BE2C (cell line): ENCODE data around the gene CRAT.

ENCODE experiments used
- DNase-seq: peaks from one replicate; pipeline ENCODE4 v3.0.0-alpha.2; 2020
- H3K27me3 ChIP-seq: fragments of 250-450 bp; sonication (Bioruptor Pico); 2 replicates; pipeline ENCODE4 v1.5.1; 2020; ENCODE audit warnings: mild to moderate bottlenecking
- H3K36me3 ChIP-seq: fragments of 250-450 bp; sonication (Bioruptor Pico); 2 replicates; pipeline ENCODE4 v1.5.1; 2020; ENCODE audit warnings: mild to moderate bottlenecking
- H3K4me1 ChIP-seq: fragments of 250-450 bp; sonication (Bioruptor Pico); 2 replicates; pipeline ENCODE4 v1.5.1; 2020
- H3K4me3 ChIP-seq: 2 replicates; pipeline ENCODE4 v1.5.1; 2011; ENCODE audit warnings: low read depth, low read length
- H3K9me3 ChIP-seq: fragments of 250-450 bp; sonication (Bioruptor Pico); 2 replicates; pipeline ENCODE4 v1.5.1; 2020
- CTCF ChIP-seq: IDR thresholded peaks from 2 replicates; pipeline ENCODE4 v1.5.1; 2012; ENCODE audit warnings: mild to moderate bottlenecking, low read depth, low read length

CRAT gene

GRCh38 chr9:129059796-129060785 lies 50.5 kb downstream of the CRAT start:
- peaks cover 7% of the 10 kb centered on the region for H3K36me3 ChIP-seq
- no peaks in the 10 kb centered on the region for H3K9me3 ChIP-seq
- H3K4me3 ChIP-seq: no peak overlapping the region
- no peaks in the 10 kb centered on the region for H3K4me1 ChIP-seq
- H3K27me3 ChIP-seq: no peaks in the 10 kb centered on the region
- DNase-seq: no peak
- TF ChIP-seq CTCF: no peak

- no peak overlapping the region for H3K4me3 ChIP-seq
- no peaks in the 10 kb centered on the region for H3K4me1 ChIP-seq
- no peak for DNase-seq
- H3K27me3 ChIP-seq: no peaks in the 10 kb centered on the region
- H3K36me3 ChIP-seq: peaks cover 7% of the 10 kb centered on the region
- TF ChIP-seq CTCF: no peak
- no peaks in the 10 kb centered on the region for H3K9me3 ChIP-seq
These were observed 51.4 kb downstream of the CRAT start for GRCh38 chr9:129058965-129059795.

GRCh38 chr9:129054163-129054851 lies 56.3 kb downstream of the CRAT start:
- TF ChIP-seq CTCF: no peak
- H3K4me3 ChIP-seq: no peak overlapping the region
- no peaks in the 10 kb centered on the region for H3K9me3 ChIP-seq
- H3K4me1 ChIP-seq: no peaks in the 10 kb centered on the region
- no peaks in the 10 kb centered on the region for H3K27me3 ChIP-seq
- no peak for DNase-seq
- H3K36me3 ChIP-seq: peaks cover 8% of the 10 kb centered on the region; the same call in 1 of the 2 replicates

GRCh38 chr9:129053020-129053419 lies 57.6 kb downstream of the CRAT start:
- Histone ChIP-seq H3K27me3 (no peaks in the 10 kb centered on the region), H3K36me3 (peaks cover 8% of the 10 kb centered on the region), H3K9me3 (no peaks in the 10 kb centered on the region), H3K4me1 (no peaks in the 10 kb centered on the region), H3K4me3 (no peak overlapping the region)
- DNase-seq: no peak
- TF ChIP-seq CTCF: no peak

- H3K4me3 ChIP-seq: no peak overlapping the region
- no peaks in the 10 kb centered on the region for H3K27me3 ChIP-seq
- TF ChIP-seq CTCF: no peak
- no peak for DNase-seq
- peaks cover 8% of the 10 kb centered on the region for H3K36me3 ChIP-seq
- H3K9me3 ChIP-seq: no peaks in the 10 kb centered on the region
- H3K4me1 ChIP-seq: no peaks in the 10 kb centered on the region
These were observed 58.0 kb downstream of the CRAT start for GRCh38 chr9:129052592-129052991.
